ENCODE results near the gene DMD.
"Not testable (repeated sequence)": the region's sequence is repeated elsewhere in the genome, so short reads cannot be mapped to it uniquely, and the experiment has no call there.

Gene DMD

DNA sequence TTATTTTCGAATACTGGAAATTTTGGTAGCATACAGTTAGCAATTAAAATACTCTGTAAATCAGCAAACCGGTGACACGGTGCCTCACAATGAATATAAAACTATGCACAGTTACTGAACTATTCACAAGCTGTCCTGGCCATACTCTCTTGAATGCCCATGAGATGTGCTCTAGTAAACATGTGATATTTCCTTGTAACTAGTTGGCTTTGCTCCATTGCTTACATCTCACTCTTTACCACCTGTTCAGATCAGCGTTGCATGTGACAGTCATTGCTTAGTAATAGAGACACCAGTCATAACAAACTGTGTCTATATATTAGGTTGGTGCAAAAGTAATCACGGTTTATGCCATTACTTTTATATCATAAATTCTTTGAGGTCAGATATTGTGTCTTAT is 1241.6 kb downstream of the DMD start:
- no peak for DNase-seq
- Mint-ChIP-seq H3K9me3 (peaks cover 1% of the 10 kb centered on the region), H3K27ac (no peak overlapping the region), H3K4me3 (no peak overlapping the region), H3K4me1 (no peaks in the 10 kb centered on the region), H3K36me3 (no peaks in the 10 kb centered on the region), H3K27me3 (no peaks in the 10 kb centered on the region)
- CTCF ChIA-PET, result no interaction called here

DNA sequence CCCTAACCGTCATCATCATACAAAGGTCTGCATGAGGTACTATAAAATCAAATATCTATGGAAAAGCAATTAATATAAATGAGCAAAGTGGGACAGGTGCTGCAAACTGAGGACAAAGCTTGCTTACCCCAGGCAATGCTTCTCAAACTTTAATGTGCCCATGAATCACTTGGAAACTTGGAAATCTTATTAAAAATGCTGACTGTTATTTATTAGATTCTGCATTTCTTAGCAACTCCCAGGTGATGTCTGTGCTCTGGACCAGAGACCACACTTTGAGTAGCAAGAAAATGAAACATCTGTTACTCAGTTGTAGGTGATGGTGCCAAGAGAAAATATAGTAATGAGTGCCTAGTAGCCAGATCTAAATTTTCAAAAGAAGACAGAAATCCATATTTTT is 1249.1 kb downstream of the DMD start:
- DNase-seq, result no peak
- no peaks in the 10 kb centered on the region for H3K4me1 Mint-ChIP-seq
- no peak overlapping the region for H3K4me3 Mint-ChIP-seq
- CTCF ChIA-PET, result no interaction called here
- H3K36me3 Mint-ChIP-seq, result no peaks in the 10 kb centered on the region
- no peak overlapping the region for H3K27ac Mint-ChIP-seq
- peaks cover 6% of the 10 kb centered on the region for H3K9me3 Mint-ChIP-seq
- H3K27me3 Mint-ChIP-seq, result no peaks in the 10 kb centered on the region

DNA sequence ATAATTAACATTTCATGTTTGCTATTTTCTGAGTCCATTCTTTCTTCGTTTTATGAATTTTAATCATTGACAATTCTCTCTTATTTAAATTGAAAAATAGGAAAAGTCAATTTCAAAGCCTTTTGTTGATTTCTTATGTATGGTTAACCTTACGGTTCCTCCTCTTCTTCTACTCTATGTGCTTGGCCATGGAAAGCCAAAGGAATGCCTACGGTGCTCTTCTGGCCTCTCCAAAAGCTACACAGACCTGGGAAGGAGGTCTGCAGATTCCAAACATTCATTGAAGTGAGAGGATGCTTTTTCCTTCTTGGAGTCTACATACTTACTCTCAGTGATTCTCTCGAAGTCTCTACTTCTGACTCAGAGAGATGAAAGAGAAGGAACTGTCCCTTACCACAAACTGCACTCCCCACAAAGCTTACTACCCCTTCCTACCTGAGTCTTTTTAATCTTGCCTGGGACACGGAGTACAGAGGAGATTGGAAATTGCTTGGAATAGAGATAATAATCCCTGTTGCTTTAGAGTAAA is 1276.4 kb downstream of the DMD start:
- CTCF ChIA-PET, result no interaction called here
- Mint-ChIP-seq H3K27ac (no peak overlapping the region), H3K27me3 (no peaks in the 10 kb centered on the region), H3K9me3 (no peaks in the 10 kb centered on the region), H3K4me3 (no peak overlapping the region), H3K4me1 (no peaks in the 10 kb centered on the region), H3K36me3 (no peaks in the 10 kb centered on the region)
- no peak for DNase-seq

DNA sequence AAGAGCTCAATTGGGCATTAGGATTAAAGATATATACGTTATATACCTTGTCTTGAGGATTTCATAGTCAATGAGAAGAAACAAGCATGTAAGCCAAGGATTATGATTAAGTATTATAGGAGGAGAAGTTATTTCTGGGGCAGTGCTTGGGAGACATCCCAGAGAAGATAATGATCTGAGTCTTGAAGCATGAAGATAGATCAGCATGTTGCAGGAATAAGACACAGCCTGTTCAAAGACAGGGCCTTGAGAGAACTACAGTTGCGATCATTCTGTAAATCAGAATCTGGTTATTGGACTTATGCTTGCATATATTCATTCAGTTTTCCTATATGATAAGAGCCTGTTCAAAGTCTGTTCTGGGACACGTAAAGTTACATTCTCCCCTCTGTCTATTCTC is 1277.3 kb downstream of the DMD start:
- Mint-ChIP-seq H3K4me1 (no peaks in the 10 kb centered on the region), H3K4me3 (no peak overlapping the region), H3K27ac (no peak overlapping the region), H3K27me3 (no peaks in the 10 kb centered on the region), H3K9me3 (no peaks in the 10 kb centered on the region), H3K36me3 (no peaks in the 10 kb centered on the region)
- CTCF ChIA-PET, result no interaction called here
- no peak for DNase-seq

DNA sequence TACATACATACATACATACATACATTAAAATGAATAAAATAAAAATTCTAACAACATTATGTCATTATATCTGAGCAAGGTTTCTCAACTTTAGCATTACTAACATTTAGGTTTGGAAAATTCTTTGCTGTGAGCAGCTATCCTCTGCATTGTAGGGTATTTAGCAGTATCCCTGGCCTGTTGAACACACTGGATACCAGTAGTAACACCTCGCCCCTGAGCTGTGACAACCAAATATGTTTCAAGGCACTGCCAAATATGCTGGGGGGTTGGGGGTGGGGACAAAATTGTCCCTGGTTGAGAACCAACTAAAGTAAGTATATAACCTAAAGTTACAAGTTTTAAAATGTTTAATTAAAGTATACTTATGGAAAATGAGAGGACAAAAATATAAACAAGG is 1278.6 kb downstream of the DMD start:
- Mint-ChIP-seq H3K4me3 (no peak overlapping the region), H3K36me3 (no peaks in the 10 kb centered on the region), H3K27ac (no peak overlapping the region), H3K27me3 (no peaks in the 10 kb centered on the region), H3K4me1 (no peaks in the 10 kb centered on the region), H3K9me3 (no peaks in the 10 kb centered on the region)
- DNase-seq, result no peak
- CTCF ChIA-PET, result no interaction called here

DNA sequence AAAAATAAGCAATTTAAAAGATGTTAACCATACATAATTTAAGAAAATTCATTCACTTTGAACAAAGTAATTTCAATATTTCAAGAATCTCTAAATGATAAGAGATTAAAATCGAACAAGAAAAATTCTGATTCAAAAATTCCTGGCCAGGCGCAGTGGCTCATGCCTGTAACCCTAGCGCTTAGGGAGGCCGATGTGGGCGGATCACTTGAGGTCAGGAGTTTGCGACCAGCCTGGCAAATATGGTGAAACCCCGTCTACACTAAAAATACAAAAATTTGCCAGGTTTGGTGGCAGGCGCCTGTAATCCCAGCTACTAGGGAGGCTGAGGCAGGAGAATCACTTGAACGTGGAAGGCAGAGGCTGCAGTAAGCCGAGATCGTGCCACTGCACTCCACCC is 1279.0 kb downstream of the DMD start:
- DNase-seq, H3K27me3 Mint-ChIP-seq, H3K9me3 Mint-ChIP-seq, CTCF ChIA-PET, H3K36me3 Mint-ChIP-seq, H3K4me3 Mint-ChIP-seq, H3K27ac Mint-ChIP-seq, H3K4me1 Mint-ChIP-seq: not testable (repeated sequence)

DNA sequence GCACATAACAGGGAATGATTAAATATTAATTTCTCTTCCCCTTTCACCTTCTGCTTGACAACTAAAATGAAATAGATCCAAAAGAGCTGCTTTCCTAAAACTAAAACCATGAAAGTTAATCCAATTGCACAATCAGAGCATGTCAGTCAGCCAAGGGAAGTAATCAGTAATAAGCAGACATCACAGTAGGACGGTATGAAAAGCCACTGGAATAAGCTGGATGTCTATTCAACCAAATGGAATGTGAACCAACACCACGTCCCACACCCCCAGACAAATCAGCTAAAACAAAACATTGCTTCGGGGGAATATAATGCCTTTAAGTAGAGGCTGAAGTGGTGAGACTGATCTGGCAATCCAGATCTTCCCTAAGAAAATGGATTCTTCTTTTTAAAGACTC is 1280.1 kb downstream of the DMD start:
- no peaks in the 10 kb centered on the region for H3K36me3 Mint-ChIP-seq
- H3K27ac Mint-ChIP-seq, result no peak overlapping the region
- no peak overlapping the region for H3K4me3 Mint-ChIP-seq
- no peaks in the 10 kb centered on the region for H3K4me1 Mint-ChIP-seq
- CTCF ChIA-PET, result no interaction called here
- no peaks in the 10 kb centered on the region for H3K9me3 Mint-ChIP-seq
- no peak for DNase-seq
- H3K27me3 Mint-ChIP-seq, result no peaks in the 10 kb centered on the region

DNA sequence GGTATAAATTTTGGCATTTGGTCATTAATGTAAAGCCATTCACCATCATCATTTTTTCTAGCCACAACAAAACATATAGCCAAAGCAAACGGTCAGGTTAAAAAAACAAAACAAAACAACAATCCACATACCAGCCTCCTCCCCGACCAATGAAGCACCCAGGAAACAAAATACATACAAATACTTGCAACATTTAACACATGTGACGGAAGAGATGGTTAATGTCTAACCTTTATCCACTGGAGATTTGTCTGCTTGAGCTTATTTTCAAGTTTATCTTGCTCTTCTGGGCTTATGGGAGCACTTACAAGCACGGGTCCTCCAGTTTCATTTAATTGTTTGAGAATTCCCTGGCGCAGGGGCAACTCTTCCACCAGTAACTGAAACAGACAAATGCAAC is 1282.0 kb downstream of the DMD start:
- no peak overlapping the region for H3K27ac Mint-ChIP-seq
- H3K9me3 Mint-ChIP-seq, result no peaks in the 10 kb centered on the region
- no peaks in the 10 kb centered on the region for H3K27me3 Mint-ChIP-seq
- CTCF ChIA-PET, result no interaction called here
- no peaks in the 10 kb centered on the region for H3K36me3 Mint-ChIP-seq
- DNase-seq, result no peak
- H3K4me3 Mint-ChIP-seq, result no peak overlapping the region
- no peaks in the 10 kb centered on the region for H3K4me1 Mint-ChIP-seq

DNA sequence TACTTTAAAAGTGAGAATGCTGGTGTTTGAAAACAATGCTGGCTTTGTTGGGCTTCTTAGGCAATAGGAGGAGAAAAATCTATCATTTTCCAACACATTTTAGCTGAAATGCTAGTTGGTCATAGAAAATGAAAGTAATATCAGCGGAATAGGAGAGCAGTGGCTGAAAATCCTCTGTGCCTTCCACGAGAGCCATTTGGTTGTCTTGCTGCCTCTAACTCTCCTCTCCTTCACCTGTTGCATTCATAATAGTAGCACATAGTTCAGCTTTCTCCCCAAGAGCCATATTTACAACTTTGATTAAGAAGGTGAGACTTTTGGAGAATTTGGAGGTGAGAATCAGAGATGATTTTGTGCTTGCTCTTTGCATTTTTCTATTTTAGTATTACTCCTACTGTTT is 1290.1 kb downstream of the DMD start:
- Mint-ChIP-seq H3K36me3 (no peaks in the 10 kb centered on the region), H3K4me1 (no peaks in the 10 kb centered on the region), H3K27ac (no peak overlapping the region), H3K9me3 (no peaks in the 10 kb centered on the region), H3K4me3 (no peak overlapping the region), H3K27me3 (no peaks in the 10 kb centered on the region)
- DNase-seq, result no peak
- CTCF ChIA-PET, result no interaction called here

DNA sequence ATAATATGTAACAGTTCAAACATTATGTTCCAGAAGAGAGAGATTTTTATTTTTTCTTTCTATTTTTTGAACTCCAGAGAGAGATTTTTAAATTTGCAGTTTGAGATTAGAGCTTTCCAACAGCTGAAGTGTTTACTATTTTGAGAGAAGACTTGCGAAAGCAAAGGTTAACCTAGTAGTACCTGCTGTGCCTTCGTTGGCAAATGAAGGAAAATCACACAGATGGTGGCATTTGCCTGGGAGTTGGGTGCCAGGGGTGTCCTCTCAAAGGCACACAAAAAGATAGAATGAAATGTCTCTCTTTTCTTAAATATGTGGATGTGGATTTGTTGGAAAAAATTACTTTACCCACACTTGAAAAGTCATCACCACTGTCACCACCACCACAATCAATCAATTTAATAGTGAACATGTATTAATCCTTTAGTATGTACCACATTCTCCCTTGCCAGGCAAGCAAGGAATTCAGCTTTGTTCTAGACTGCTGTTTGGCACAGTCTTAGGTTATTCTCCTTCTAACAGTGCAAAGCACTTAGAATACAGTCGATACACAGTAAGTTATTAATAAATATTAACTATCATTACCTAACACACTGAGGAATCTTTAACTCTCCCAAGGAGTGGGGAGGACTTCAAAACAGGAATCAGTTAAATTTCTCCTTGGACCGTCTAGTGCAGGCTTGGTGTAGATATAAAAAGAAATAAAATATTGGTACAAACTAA is 1301.3 kb downstream of the DMD start:
- no peaks in the 10 kb centered on the region for H3K36me3 Mint-ChIP-seq
- no peaks in the 10 kb centered on the region for H3K27me3 Mint-ChIP-seq
- no peak for DNase-seq
- H3K27ac Mint-ChIP-seq, result no peak overlapping the region
- CTCF ChIA-PET, result no interaction called here
- H3K9me3 Mint-ChIP-seq, result peaks cover 3% of the 10 kb centered on the region
- no peaks in the 10 kb centered on the region for H3K4me1 Mint-ChIP-seq
- no peak overlapping the region for H3K4me3 Mint-ChIP-seq

DNA sequence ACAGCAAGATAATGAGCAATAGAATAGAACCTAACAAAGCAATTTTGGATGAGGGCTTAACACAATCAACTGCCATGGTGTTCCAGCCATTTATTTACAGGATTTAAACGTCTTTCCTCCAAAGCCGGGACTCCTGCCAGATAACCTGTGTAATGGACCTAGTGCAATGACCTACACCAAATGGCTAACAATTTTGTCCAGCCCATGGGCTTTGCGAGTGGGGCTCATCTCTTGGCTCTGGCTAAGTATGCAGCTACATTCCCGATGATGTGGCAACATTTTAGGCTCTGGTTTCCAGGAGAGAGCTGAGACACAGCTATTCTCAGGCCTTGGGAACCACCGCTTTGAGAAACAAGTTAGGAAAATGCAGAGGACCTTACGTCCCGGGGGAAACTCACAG is 1317.2 kb downstream of the DMD start:
- H3K27me3 Mint-ChIP-seq, result no peaks in the 10 kb centered on the region
- no peak for DNase-seq
- CTCF ChIA-PET, result no interaction called here
- H3K9me3 Mint-ChIP-seq, result no peaks in the 10 kb centered on the region
- no peaks in the 10 kb centered on the region for H3K36me3 Mint-ChIP-seq
- H3K4me3 Mint-ChIP-seq, result no peak overlapping the region
- no peak overlapping the region for H3K27ac Mint-ChIP-seq
- H3K4me1 Mint-ChIP-seq, result no peaks in the 10 kb centered on the region

DNA sequence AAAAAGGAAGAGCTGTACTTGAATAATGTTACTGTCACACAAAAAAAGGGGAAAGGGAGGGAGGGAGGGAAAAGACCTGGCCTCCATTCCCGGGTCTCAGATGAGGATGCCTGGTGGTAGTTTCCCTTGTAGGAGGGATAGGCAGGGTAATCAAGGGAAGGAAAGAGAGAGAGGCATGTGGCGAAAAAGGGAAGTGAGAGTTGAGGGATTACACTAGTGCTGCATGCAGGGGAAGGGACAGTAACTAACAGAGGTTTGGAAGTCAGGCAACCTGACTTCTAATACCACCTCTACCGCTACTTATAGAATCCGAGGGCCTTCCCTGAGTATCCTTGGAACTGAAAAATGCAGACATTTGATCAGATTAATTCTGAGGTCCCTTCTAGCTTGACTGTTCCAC is 1317.8 kb downstream of the DMD start:
- H3K36me3 Mint-ChIP-seq, result no peaks in the 10 kb centered on the region
- H3K27me3 Mint-ChIP-seq, result no peaks in the 10 kb centered on the region
- CTCF ChIA-PET, result no interaction called here
- H3K4me1 Mint-ChIP-seq, result no peaks in the 10 kb centered on the region
- no peak for DNase-seq
- no peak overlapping the region for H3K27ac Mint-ChIP-seq
- H3K4me3 Mint-ChIP-seq, result no peak overlapping the region
- no peaks in the 10 kb centered on the region for H3K9me3 Mint-ChIP-seq

DNA sequence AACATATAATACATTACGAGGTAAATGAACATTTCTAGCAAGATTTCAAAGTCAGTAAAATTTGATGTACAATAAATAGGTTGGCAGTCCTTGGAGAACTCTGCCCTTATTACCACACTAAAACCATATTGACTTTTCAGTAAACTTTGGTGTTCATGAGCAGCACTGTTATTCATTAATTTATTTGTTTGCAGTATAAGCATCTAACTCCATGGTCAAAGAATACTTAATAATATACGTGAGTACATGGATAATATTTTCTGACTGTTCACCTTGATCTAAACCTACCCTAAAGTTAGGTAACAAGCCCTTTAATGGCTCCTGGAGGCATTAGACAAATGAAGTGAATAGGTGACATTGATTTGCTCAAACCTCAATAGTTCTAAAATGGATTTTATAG is 1322.3 kb downstream of the DMD start:
- Mint-ChIP-seq H3K36me3 (no peaks in the 10 kb centered on the region), H3K27ac (no peak overlapping the region), H3K9me3 (no peaks in the 10 kb centered on the region), H3K27me3 (no peaks in the 10 kb centered on the region), H3K4me1 (no peaks in the 10 kb centered on the region), H3K4me3 (no peak overlapping the region)
- CTCF ChIA-PET, result no interaction called here
- no peak for DNase-seq

DNA sequence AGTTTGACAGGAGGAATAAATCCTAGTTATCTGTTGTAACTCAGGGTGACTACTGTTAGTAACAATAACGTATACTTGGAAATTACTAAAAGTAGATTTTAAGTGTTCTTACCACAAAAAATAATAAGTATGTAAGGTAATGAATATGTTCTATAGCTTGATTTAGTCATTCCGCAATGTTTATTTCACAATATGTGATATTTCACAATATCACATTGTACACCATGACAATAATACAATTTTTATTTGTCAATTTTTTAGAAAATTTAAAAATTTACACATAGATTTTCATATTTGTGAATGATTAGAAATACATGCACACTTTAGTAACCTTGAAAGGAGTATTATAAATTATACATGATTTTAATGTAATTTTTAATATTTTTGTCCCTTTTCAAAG is 1326.8 kb downstream of the DMD start:
- Mint-ChIP-seq H3K4me1 (no peaks in the 10 kb centered on the region), H3K27me3 (no peaks in the 10 kb centered on the region), H3K9me3 (no peaks in the 10 kb centered on the region), H3K4me3 (no peak overlapping the region), H3K36me3 (no peaks in the 10 kb centered on the region), H3K27ac (no peak overlapping the region)
- DNase-seq, result no peak
- CTCF ChIA-PET, result no interaction called here

DNA sequence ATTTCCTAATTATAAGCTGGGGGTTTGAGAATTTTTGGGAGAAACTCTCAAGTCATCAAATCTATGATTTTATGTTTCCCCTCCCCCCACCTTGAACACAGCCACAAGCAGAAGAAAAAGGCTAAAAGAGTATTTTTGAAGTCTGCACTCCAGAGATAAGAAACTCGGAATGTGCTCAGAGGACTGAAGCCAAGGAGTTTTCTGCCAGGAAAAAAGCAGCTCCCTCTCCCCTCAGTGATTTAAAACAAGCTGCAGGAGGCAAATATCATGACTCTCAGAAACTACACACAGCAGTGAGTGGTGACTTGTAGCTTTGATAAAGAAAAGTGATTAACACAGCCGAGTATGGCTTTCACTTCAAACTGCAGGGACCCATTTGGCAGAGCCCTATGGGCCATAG is 1339.3 kb downstream of the DMD start:
- Mint-ChIP-seq H3K9me3 (no peaks in the 10 kb centered on the region), H3K27ac (no peak overlapping the region), H3K4me1 (no peaks in the 10 kb centered on the region), H3K4me3 (no peak overlapping the region), H3K27me3 (no peaks in the 10 kb centered on the region), H3K36me3 (no peaks in the 10 kb centered on the region)
- CTCF ChIA-PET, result no interaction called here
- no peak for DNase-seq

DNA sequence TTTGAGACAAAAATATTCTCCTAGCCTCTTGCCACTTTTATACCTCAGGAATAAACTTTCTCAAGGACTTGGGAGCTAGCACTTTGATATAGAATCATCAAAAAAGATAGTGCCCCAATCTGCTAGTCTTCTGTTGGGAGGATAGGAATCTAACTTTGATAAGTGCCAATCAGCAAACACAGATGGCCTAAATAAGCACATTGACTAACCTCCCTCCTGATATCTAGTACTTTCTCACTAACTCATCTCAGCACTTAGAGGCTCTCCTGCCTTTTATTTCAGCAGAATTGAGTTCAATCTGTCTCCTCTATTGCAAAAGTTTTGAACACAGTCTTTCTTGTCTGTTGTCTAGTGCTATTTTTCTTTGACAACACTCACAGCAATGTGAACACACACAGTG is 1341.1 kb downstream of the DMD start:
- DNase-seq, result no peak
- Mint-ChIP-seq H3K36me3 (no peaks in the 10 kb centered on the region), H3K4me1 (no peaks in the 10 kb centered on the region), H3K9me3 (no peaks in the 10 kb centered on the region), H3K27me3 (no peaks in the 10 kb centered on the region), H3K27ac (no peak overlapping the region), H3K4me3 (no peak overlapping the region)
- CTCF ChIA-PET, result no interaction called here

All from activated naive CD4-positive, alpha-beta T cell treated with anti-CD3 and anti-CD28 coated beads, Interleukin-2, amount 10 ng/mL, durations not matched to agents 7 days and 5 days (primary cell).